SK-N-SH (cell line): ENCODE measurements around the gene RPL12.

Experiments
- CTCF ChIP-seq: fragments of 200-600 bp; sonication (generic); IDR thresholded peaks from 2 replicates; pipeline ENCODE4 v1.6.1; 2017; ENCODE audit warnings: antibody characterized with exemption, mild to moderate bottlenecking, moderate library complexity
- EP300 ChIP-seq, 2 experiments: IDR thresholded peaks; 2 replicates each; pipeline versions ENCODE4 v1.4.0 to v1.6.1; 2012; ENCODE audit warnings: borderline replicate concordance in 1 of 2, low read depth in 1 of 2, low read length in 1 of 2
- EZH2phosphoT487 ChIP-seq: fragments of 200-600 bp; sonication (generic); IDR thresholded peaks from 2 replicates; pipeline ENCODE4 v1.6.1; 2017; ENCODE audit warnings: low read depth, mixed run types, mild to moderate bottlenecking, antibody characterized with exemption, moderate library complexity, borderline replicate concordance
- FOXM1 ChIP-seq: IDR thresholded peaks from 2 replicates; pipeline ENCODE4 v1.4.0; 2012; ENCODE audit warnings: low read depth, mild to moderate bottlenecking
- RAD21 ChIP-seq: IDR thresholded peaks from 2 replicates; pipeline ENCODE4 v1.6.1; 2012; ENCODE audit warnings: mild to moderate bottlenecking, low read length
- RXRA ChIP-seq: IDR thresholded peaks from 2 replicates; pipeline ENCODE4 v1.4.0; 2012; ENCODE audit warnings: low read depth, mild to moderate bottlenecking, borderline replicate concordance
- TAF1 ChIP-seq: IDR thresholded peaks from 2 replicates; pipeline ENCODE4 v1.6.1; 2012; ENCODE audit warnings: low read depth, mild to moderate bottlenecking, low read length, moderate library complexity, borderline replicate concordance
- YY1 ChIP-seq: IDR thresholded peaks from 2 replicates; pipeline ENCODE4 v1.4.0; 2012; ENCODE audit warnings: low read depth, mild to moderate bottlenecking

- TF ChIP-seq RAD21 (no peak), CTCF (no peak), RXRA (no peak), FOXM1 (no peak), EZH2phosphoT487 (no peak), EP300 (IDR thresholded peaks at IDR 0.05; ENCODE audit: borderline replicate concordance in 1 of 2, low read depth in 1 of 2, low read length in 1 of 2) (no peak), YY1 (no peak), TAF1 (no peak)
These were observed 1.5 kb upstream of the RPL12 start for GRCh38 chr9:127452691-127453090.
